H1 (cell line): Measurements from ENCODE around the gene RSAD1. TPM values are rescaled to one million over a fixed set of nuclear protein-coding genes. Genes with fewer than 3 reads are reported as not detected.

Experiments used
- BRCA1 ChIP-seq: IDR thresholded peaks from 2 replicates; pipeline ENCODE4 v1.6.1; 2012; ENCODE audit warnings: low read depth, low read length, improper control_type of control experiment
- SIRT6 ChIP-seq: IDR thresholded peaks from one replicate; pipeline ENCODE4 v1.7.1; 2012; ENCODE audit warnings: low read length, inconsistent platforms
- YY1 ChIP-seq: IDR thresholded peaks from 2 replicates; pipeline ENCODE4 v1.6.1; 2011; ENCODE audit warnings: low read depth, mild to moderate bottlenecking, low read length
- polyA plus RNA-seq, 7 experiments: library from polyadenylated mRNA; depleted of rRNA in 3 of 7; stranded (reverse) in 5 of 7; unstranded in 2 of 7; fragments of >200 nt in 5 of 7; fragments of 200-250 nt in 2 of 7; gene quantifications; 1 replicate in 5 of 7; 2 replicates in 1 of 7; 4 replicates in 1 of 7; pipeline versions ENCODE4 v1.2.1 to v1.2.3, GENCODE V29; 2011 to 2013; ENCODE audit warnings: missing spikeins in 2 of 7, mixed read lengths in 2 of 7
- total RNA-seq: library from RNA; stranded (reverse); fragmentation: NEBNext Ultra II Directional; extraction: Animal tissue kit (Norgen Biotek cat#: 25700); gene quantifications from 2 replicates; pipeline ENCODE4 v1.2.1, GENCODE V29; 2021

The RSAD1 gene
- total and polyA plus RNA-seq, 2 of the 8 experiments (the other 6 are each of a cell fraction or from before 2014, with no cell fraction given) = 17.9 to 33.5 TPM

- TF ChIP-seq BRCA1 (no peak), YY1 (no peak), SIRT6 (no peak)
- TF ChIP-seq, all 59 proteins: peak for 0
Observed at GRCh38 chr17:50482110-50482509, 3.5 kb downstream of the RSAD1 start (continued).
